K562 (cell line): ENCODE data around the gene GPR42. TPM values are rescaled to one million over a fixed set of nuclear protein-coding genes. Genes with fewer than 3 reads are reported as not detected.

Source experiments
- ATF1 ChIP-seq, 2 experiments: fragments of 450-650 bp in 1 of 2; IDR thresholded peaks; 2 replicates each; pipeline ENCODE4 v1.6.1; 2016; ENCODE audit warnings: missing compliant biosample characterization in 1 of 2, missing genetic modification characterization in 1 of 2
- BMI1 ChIP-seq: fragments of 150-350 bp; IDR thresholded peaks from 2 replicates; pipeline ENCODE4 v1.6.1; 2014; ENCODE audit warnings: low read length
- ELF4 ChIP-seq: fragments of 450-650 bp; formaldehyde crosslinking; IDR thresholded peaks from 2 replicates; pipeline ENCODE4 v1.4.0; 2022; ENCODE audit warnings: missing genetic modification characterization
- ESRRA ChIP-seq: fragments of 450-650 bp; IDR thresholded peaks from 2 replicates; pipeline ENCODE4 v1.6.1; 2014; ENCODE audit warnings: low read depth, mild to moderate bottlenecking, moderate library complexity, borderline replicate concordance
- FOXM1 ChIP-seq, 2 experiments: fragments of 450-650 bp in 1 of 2; sonication (generic) in 1 of 2; formaldehyde crosslinking in 1 of 2; IDR thresholded peaks; 2 replicates each; pipeline versions ENCODE4 v1.6.1 to v1.9.0; 2017 to 2022; ENCODE audit warnings: low read depth in 2 of 2, mild to moderate bottlenecking in 2 of 2, missing genetic modification reagents in 1 of 2, moderate library complexity in 1 of 2
- GABPB2 ChIP-seq: fragments of 250-450 bp; sonication (Bioruptor Pico); conservative IDR thresholded peaks from 2 replicates; pipeline ENCODE4 v1.5.1; 2021; ENCODE audit warnings: mild to moderate bottlenecking
- HBP1 ChIP-seq: fragments of 450-650 bp; formaldehyde crosslinking; IDR thresholded peaks from 2 replicates; pipeline ENCODE4 v1.4.0; 2022; ENCODE audit warnings: missing genetic modification characterization
- MAFK ChIP-seq: IDR thresholded peaks from 2 replicates; pipeline ENCODE4 v1.6.1; 2011; ENCODE audit warnings: low read length, improper control_type of control experiment
- MYBL2 ChIP-seq, 2 experiments: fragments of 450-650 bp in 1 of 2; sonication (generic) in 1 of 2; formaldehyde crosslinking in 1 of 2; IDR thresholded peaks; 2 replicates each; pipeline versions ENCODE4 v1.6.1 to v1.8.1; 2017 to 2022; ENCODE audit warnings: borderline replicate concordance in 1 of 2, inconsistent platforms in 1 of 2, low read depth in 1 of 2, mild to moderate bottlenecking in 1 of 2, missing genetic modification reagents in 1 of 2, moderate library complexity in 1 of 2
- MYNN ChIP-seq, 2 experiments: sonication (generic); formaldehyde crosslinking in 1 of 2; IDR thresholded peaks; 2 replicates each; pipeline versions ENCODE4 v1.5.0 to v1.6.1; 2016 to 2020; ENCODE audit warnings: antibody characterized with exemption in 1 of 2, missing genetic modification reagents in 1 of 2
- NR4A1 ChIP-seq, 2 experiments: fragments of 250-450 bp in 1 of 2; fragments of 450-650 bp in 1 of 2; sonication (Bioruptor Pico) in 1 of 2; IDR thresholded peaks; 2 replicates each; pipeline versions ENCODE4 v1.4.0 to v1.6.1; 2016 to 2020; ENCODE audit warnings: mild to moderate bottlenecking in 2 of 2, missing compliant biosample characterization in 1 of 2, missing genetic modification characterization in 1 of 2, moderate library complexity in 1 of 2
- POLR3G ChIP-seq: IDR thresholded peaks from 2 replicates; pipeline ENCODE4 v1.6.1; 2011; ENCODE audit not compliant: insufficient read length, insufficient replicate concordance; ENCODE audit errors: extremely low read depth
- PYGO2 ChIP-seq: fragments of 450-650 bp; IDR thresholded peaks from 2 replicates; pipeline ENCODE4 v1.6.1; 2016; ENCODE audit warnings: mild to moderate bottlenecking, missing genetic modification characterization, moderate library complexity, missing compliant biosample characterization
- SPI1 ChIP-seq: IDR thresholded peaks from 2 replicates; pipeline ENCODE4 v1.6.1; 2011; ENCODE audit warnings: low read depth, low read length, control low read depth, borderline replicate concordance
- TAF15 ChIP-seq: fragments of 200-400 bp; formaldehyde crosslinking; IDR thresholded peaks from 2 replicates; pipeline ENCODE4 v1.6.1; 2017; ENCODE audit warnings: mild to moderate bottlenecking, low read depth, low read length, moderate library complexity
- THRB ChIP-seq: fragments of 450-650 bp; formaldehyde crosslinking; conservative IDR thresholded peaks from 2 replicates; pipeline ENCODE4 v1.4.0; 2022; ENCODE audit warnings: mild to moderate bottlenecking, missing genetic modification characterization
- ZNF778 ChIP-seq: fragments of 450-650 bp; formaldehyde crosslinking; IDR thresholded peaks from 2 replicates; pipeline ENCODE4 v1.4.0; 2020; ENCODE audit warnings: mild to moderate bottlenecking, moderate library complexity
- polyA plus RNA-seq, 8 experiments: library from polyadenylated mRNA; depleted of rRNA in 4 of 8; stranded (reverse) in 5 of 8; unstranded in 3 of 8; fragments of >200 nt; fragmentation: Nextera tagmentation in 2 of 8; fragmentation: Illumina TruSeq in 1 of 8; extraction: Ambion mirVana in 2 of 8; extraction: Trizol in 1 of 8; gene quantifications; 2 replicates each; pipeline versions ENCODE4 v1.2.1 to v1.2.3, GENCODE V29; 2011 to 2014; ENCODE audit warnings: inconsistent platforms in 1 of 8, missing spikeins in 1 of 8
- total RNA-seq, 7 experiments: library from RNA; depleted of rRNA in 6 of 7; stranded (reverse); fragments of >200 nt in 6 of 7; fragmentation: Illumina TruSeq in 2 of 7; extraction: Trizol in 2 of 7; gene quantifications; 2 replicates each; pipeline versions ENCODE4 v1.2.1 to v1.2.3, GENCODE V29; 2011 to 2021; ENCODE audit warnings: low replicate concordance in 1 of 7
- TF ChIP-seq, protein P1 (sequence below): IDR thresholded peaks from 2 replicates; pipeline ENCODE4 v1.6.1; 2011; ENCODE audit not compliant: insufficient read length; ENCODE audit errors: extremely low read depth
- TF ChIP-seq, protein P2 (sequence below): fragments of 250-450 bp; sonication (Bioruptor Pico); IDR thresholded peaks from 2 replicates; pipeline ENCODE4 v1.8.0; 2022; ENCODE audit warnings: inconsistent platforms

GPR42 gene
- total and polyA plus RNA-seq, 9 of the 15 experiments (the other 6 are each of a cell fraction or from before 2014, with no cell fraction given) = not detected

DNA sequence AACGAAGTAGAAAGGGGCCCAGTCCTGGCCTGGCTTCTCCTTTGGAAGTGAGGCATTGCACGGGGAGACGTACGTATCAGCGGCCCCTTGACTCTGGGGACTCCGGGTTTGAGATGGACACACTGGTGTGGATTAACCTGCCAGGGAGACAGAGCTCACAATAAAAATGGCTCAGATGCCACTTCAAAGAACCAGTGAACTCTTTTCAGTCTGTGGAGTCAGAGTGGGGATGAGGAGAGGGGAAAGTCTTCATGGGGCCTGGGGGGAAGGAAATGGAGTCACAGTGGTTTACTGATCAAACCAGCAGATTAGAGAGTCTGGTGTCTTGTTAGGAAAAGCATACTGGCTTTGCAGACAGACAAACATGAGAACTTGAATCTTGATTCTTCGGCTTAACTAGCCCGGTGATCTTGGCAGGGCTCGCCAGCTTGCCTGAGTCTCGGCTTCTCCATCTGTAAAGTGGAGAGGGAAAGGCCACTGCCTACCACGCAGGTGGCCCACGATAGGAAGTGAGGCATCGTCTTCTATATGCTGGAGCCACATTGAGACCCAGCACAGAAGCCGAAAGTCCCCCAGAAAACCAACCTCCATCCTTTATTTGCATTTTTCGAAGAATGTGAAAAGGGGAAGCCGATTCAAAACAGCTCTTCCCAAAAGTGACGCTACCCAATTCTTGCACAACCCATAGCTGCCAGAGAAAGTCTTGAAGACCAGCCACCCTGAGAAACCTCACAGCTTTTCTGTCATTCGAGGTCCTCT, 23.5 kb upstream of the GPR42 start, which contains the start of gene FFAR1 (continued):
- no peak for TF ChIP-seq TAF15
- no peak for TF ChIP-seq MAFK
- TF ChIP-seq ATF1 (CRISPR knock-in tag; IDR thresholded peaks at IDR 0.05) = no peak
- TF ChIP-seq ATF1 (tag; IDR thresholded peaks at IDR 0.05) = no peak
- TF ChIP-seq MYNN (IDR thresholded peaks at IDR 0.05) = no peak
- no peak for TF ChIP-seq MYNN (CRISPR knock-in tag; IDR thresholded peaks at IDR 0.05)
- TF ChIP-seq NR4A1 (CRISPR knock-in tag; IDR thresholded peaks at IDR 0.05) = no peak
- TF ChIP-seq NR4A1 (tag; IDR thresholded peaks at IDR 0.05) = 0 out of 2 replicates have a peak, but pooled peaks have one; percentile 50
- no peak for TF ChIP-seq BMI1
- TF ChIP-seq, protein P1, sequence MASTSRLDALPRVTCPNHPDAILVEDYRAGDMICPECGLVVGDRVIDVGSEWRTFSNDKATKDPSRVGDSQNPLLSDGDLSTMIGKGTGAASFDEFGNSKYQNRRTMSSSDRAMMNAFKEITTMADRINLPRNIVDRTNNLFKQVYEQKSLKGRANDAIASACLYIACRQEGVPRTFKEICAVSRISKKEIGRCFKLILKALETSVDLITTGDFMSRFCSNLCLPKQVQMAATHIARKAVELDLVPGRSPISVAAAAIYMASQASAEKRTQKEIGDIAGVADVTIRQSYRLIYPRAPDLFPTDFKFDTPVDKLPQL = no peak
- no peak for TF ChIP-seq THRB (CRISPR knock-in tag)
- no peak for TF ChIP-seq ESRRA
- no peak for TF ChIP-seq GABPB2 (CRISPR knock-in tag)
- TF ChIP-seq FOXM1 (IDR thresholded peaks at IDR 0.05; ENCODE audit: low read depth) = no peak
- TF ChIP-seq FOXM1 (CRISPR knock-in tag; IDR thresholded peaks at IDR 0.05; ENCODE audit: low read depth) = no peak
- TF ChIP-seq, protein P2, sequence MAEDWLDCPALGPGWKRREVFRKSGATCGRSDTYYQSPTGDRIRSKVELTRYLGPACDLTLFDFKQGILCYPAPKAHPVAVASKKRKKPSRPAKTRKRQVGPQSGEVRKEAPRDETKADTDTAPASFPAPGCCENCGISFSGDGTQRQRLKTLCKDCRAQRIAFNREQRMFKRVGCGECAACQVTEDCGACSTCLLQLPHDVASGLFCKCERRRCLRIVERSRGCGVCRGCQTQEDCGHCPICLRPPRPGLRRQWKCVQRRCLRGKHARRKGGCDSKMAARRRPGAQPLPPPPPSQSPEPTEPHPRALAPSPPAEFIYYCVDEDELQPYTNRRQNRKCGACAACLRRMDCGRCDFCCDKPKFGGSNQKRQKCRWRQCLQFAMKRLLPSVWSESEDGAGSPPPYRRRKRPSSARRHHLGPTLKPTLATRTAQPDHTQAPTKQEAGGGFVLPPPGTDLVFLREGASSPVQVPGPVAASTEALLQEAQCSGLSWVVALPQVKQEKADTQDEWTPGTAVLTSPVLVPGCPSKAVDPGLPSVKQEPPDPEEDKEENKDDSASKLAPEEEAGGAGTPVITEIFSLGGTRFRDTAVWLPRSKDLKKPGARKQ = no peak
- no peak for TF ChIP-seq PYGO2
- TF ChIP-seq MYBL2 (IDR thresholded peaks at IDR 0.05; ENCODE audit: low read depth) = no peak
- TF ChIP-seq MYBL2 (CRISPR knock-in tag; IDR thresholded peaks at IDR 0.05; ENCODE audit: borderline replicate concordance) = no peak
- TF ChIP-seq ZNF778 (CRISPR knock-in tag) = no peak
- no peak for TF ChIP-seq HBP1 (CRISPR knock-in tag)
- TF ChIP-seq ELF4 = no peak
- TF ChIP-seq SPI1 = peak; percentile 46; the same call in 1 of the 2 replicates
- TF ChIP-seq POLR3G = no peak
